Neural cell (in vitro differentiated cells): ENCODE data around the gene YWHAQ. TPM values are rescaled to one million over a fixed set of nuclear protein-coding genes. Genes with fewer than 3 reads are reported as not detected.

Experiments used
- H2AFZ ChIP-seq: fragments of 200-600, 300-800 bp; sonication (generic), shearing (Covaris generic); 2 replicates; pipeline ENCODE4 v1.6.0; 2014; ENCODE audit warnings: low read depth, mild to moderate bottlenecking, antibody characterized with exemption, low read length, moderate library complexity
- H3F3A ChIP-seq: fragments of 200-600 bp; shearing (Covaris generic); 2 replicates; pipeline ENCODE4 v1.6.1; 2016; ENCODE audit warnings: mild to moderate bottlenecking, moderate library complexity, mixed read lengths, antibody characterized with exemption, low read length; ENCODE audit not compliant: insufficient read depth, poor library complexity, severe bottlenecking
- H3K27ac ChIP-seq: fragments of 200-600, 300-800 bp; sonication (generic), shearing (Covaris generic); 2 replicates; pipeline ENCODE4 v1.5.1; 2014; ENCODE audit warnings: mild to moderate bottlenecking, low read length, moderate library complexity
- H3K27me3 ChIP-seq: fragments of 300-800, 200-600 bp; sonication (generic), shearing (Covaris generic); 2 replicates; pipeline ENCODE4 v1.6.0; 2014; ENCODE audit warnings: mild to moderate bottlenecking, low read depth, low read length, moderate library complexity; ENCODE audit not compliant: insufficient read depth
- H3K36me3 ChIP-seq: fragments of 300-800, 200-600 bp; sonication (generic), shearing (Covaris generic); 2 replicates; pipeline ENCODE4 v1.5.1; 2014; ENCODE audit warnings: mild to moderate bottlenecking, antibody characterized with exemption, low read length, moderate library complexity; ENCODE audit not compliant: insufficient read depth
- H3K4me2 ChIP-seq: fragments of 300-800, 200-600 bp; sonication (generic), shearing (Covaris generic); 2 replicates; pipeline ENCODE4 v1.6.0; 2014; ENCODE audit warnings: mild to moderate bottlenecking, low read length
- H3K4me3 ChIP-seq: fragments of 300-800, 200-600 bp; sonication (generic), shearing (Covaris generic); 2 replicates; pipeline ENCODE4 v1.5.1; 2014; ENCODE audit warnings: mild to moderate bottlenecking, low read length, moderate library complexity
- H3K79me2 ChIP-seq: fragments of 200-600 bp; shearing (Covaris generic); replicated peaks from 2 replicates; pipeline ENCODE4 v1.6.0; 2014; ENCODE audit warnings: mild to moderate bottlenecking, low read length, moderate library complexity; ENCODE audit not compliant: insufficient read depth
- H3K9ac ChIP-seq: fragments of 300-800, 200-600 bp; sonication (generic), shearing (Covaris generic); 2 replicates; pipeline ENCODE4 v1.6.1; 2016; ENCODE audit warnings: mild to moderate bottlenecking, low read length, mixed read lengths
- H3K9me2 ChIP-seq: fragments of 200-600 bp; shearing (Covaris generic); 2 replicates; pipeline ENCODE4 v1.6.1; 2016; ENCODE audit warnings: mild to moderate bottlenecking, low read length, mixed read lengths; ENCODE audit not compliant: insufficient read depth
- H3K9me3 ChIP-seq: fragments of 200-600, 300-800 bp; sonication (generic), shearing (Covaris generic); 2 replicates; pipeline ENCODE4 v1.6.1; 2016; ENCODE audit warnings: mild to moderate bottlenecking, mixed run types, low read length, moderate library complexity, mixed read lengths
- H4K20me1 ChIP-seq: fragments of 200-600 bp; shearing (Covaris generic); 2 replicates; pipeline ENCODE4 v1.6.1; 2016; ENCODE audit warnings: mild to moderate bottlenecking, mixed run types; ENCODE audit not compliant: insufficient read depth
- EZH2 ChIP-seq: fragments of 200-600, 300-800 bp; shearing (Covaris generic), sonication (generic); IDR thresholded peaks from 2 replicates; pipeline ENCODE4 v1.6.1; 2014; ENCODE audit warnings: antibody characterized with exemption, low read length, borderline replicate concordance, mild to moderate bottlenecking; ENCODE audit not compliant: insufficient read depth, poor library complexity, severe bottlenecking
- MXI1 ChIP-seq: fragments of 450-650 bp; conservative IDR thresholded peaks from 2 replicates; pipeline ENCODE4 v1.6.1; 2014; ENCODE audit warnings: antibody characterized with exemption, mild to moderate bottlenecking; ENCODE audit not compliant: poor library complexity, severe bottlenecking
- POLR2AphosphoS5 ChIP-seq: IDR thresholded peaks from 2 replicates; pipeline ENCODE4 v1.6.1; 2012
- RAD21 ChIP-seq: fragments of 450-650 bp; conservative IDR thresholded peaks from 2 replicates; pipeline ENCODE4 v1.6.1; 2014; ENCODE audit warnings: antibody characterized with exemption, mild to moderate bottlenecking, moderate library complexity
- SMC3 ChIP-seq: fragments of 450-650 bp; conservative IDR thresholded peaks from 2 replicates; pipeline ENCODE4 v1.6.1; 2014; ENCODE audit warnings: antibody characterized with exemption, mild to moderate bottlenecking, moderate library complexity; ENCODE audit not compliant: poor library complexity
- TAF1 ChIP-seq: IDR thresholded peaks from 2 replicates; pipeline ENCODE4 v1.6.1; 2012; ENCODE audit warnings: low read depth
- polyA plus RNA-seq: library from polyadenylated mRNA; depleted of rRNA; stranded (reverse); fragments of >200 nt; gene quantifications from 2 replicates; pipeline ENCODE4 v1.2.3, GENCODE V29; 2014
- TF ChIP-seq, protein P1 (sequence below): IDR thresholded peaks from 2 replicates; pipeline ENCODE4 v1.6.1; 2012; ENCODE audit warnings: borderline replicate concordance
- TF ChIP-seq, protein P2 (sequence below): fragments of 450-650 bp; IDR thresholded peaks from 2 replicates; pipeline ENCODE4 v1.5.1; 2014; ENCODE audit warnings: antibody characterized with exemption, mild to moderate bottlenecking, moderate library complexity; ENCODE audit not compliant: poor library complexity, severe bottlenecking

The YWHAQ gene
- polyA plus RNA-seq, 1 donor from 2014 or later, result 1,446 TPM

DNA sequence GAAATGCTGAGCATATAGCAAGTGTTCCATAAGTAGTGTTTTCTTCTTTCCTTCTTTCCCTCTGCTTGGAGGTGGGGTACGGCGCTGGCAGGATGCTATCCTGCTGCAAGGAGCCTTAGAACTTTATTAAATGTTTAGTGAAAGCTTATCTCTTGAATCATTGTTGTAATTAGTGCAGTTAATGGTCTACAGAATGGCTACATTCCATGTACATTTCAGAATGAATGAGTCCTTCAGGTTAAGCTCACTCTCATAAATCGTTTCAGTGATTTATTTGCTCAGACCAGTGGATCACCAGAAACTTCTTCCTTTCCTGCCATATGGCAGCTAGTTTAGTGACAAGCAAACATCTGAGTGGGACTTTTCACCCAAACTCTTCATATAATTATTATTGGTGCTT is 3.3 kb upstream of the YWHAQ start:
- H3K79me2 ChIP-seq, result peaks cover 11% of the 10 kb centered on the region
- H3K4me2 ChIP-seq, result no peak overlapping the region
- H4K20me1 ChIP-seq, result peaks cover 8% of the 10 kb centered on the region
- no peaks in the 10 kb centered on the region for H3K36me3 ChIP-seq
- H3K27ac ChIP-seq, result no peak overlapping the region
- peaks cover 7% of the 10 kb centered on the region for H3F3A ChIP-seq
- no peak overlapping the region for H3K9ac ChIP-seq
- no peaks in the 10 kb centered on the region for H3K9me2 ChIP-seq
- H3K9me3 ChIP-seq, result no peaks in the 10 kb centered on the region
- TF ChIP-seq TAF1, result no peak
- H3K27me3 ChIP-seq, result no peaks in the 10 kb centered on the region
- no peak overlapping the region for H2AFZ ChIP-seq
- H3K4me3 ChIP-seq, result no peak overlapping the region

DNA sequence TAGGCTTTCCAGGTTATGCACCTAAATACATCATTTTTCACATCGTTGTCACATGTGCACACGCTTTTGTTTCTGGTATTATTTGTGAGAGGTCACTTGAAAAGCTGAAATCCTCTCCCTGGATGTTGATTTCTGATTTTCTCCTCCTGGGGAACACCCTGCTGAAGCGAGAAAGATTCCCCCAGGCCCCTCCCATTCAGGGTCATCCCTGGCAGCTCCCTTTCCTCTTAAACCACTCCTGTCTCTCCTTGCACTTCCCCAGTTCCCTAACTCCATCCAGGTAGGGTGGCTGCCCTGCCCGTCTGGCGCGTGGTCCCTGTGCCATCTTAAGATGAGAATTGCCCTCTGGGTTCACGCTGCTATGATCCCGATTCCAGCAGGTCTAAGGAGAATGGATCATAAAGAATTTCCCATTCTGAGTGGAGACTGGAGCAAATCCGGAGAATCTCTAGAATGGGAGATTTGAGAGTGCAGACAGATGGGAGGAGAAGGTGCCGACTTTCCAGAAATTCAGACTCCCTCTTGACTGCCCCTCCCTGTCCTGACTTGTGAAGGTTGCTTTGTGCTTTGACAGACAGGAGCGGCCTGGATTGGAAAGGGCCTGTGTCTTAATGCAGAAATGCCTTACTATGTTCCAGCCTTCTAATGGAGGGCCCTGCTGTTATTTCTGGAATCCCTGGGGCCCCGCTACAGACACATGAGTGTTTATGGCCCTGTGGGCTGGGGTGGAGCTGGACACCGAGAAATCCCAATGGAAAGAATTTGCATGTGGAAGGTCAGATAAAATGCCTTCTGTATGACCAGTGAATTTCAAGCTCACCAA is 1.3 kb upstream of the YWHAQ start:
- H3K9me3 ChIP-seq, result no peaks in the 10 kb centered on the region

More for the DNA sequence above, 1.3 kb upstream of the YWHAQ start:
- Histone ChIP-seq H3K4me3 (peak overlapping the region; percentile 91), H3K27ac (peak overlapping the region; percentile 92), H2AFZ (no peak overlapping the region), H3K4me2 (peak overlapping the region; percentile 50), H3K9me2 (no peaks in the 10 kb centered on the region), H3K79me2 (peaks cover 31% of the 10 kb centered on the region), H3K27me3 (no peaks in the 10 kb centered on the region), H3K36me3 (peaks cover 5% of the 10 kb centered on the region), H4K20me1 (peaks cover 29% of the 10 kb centered on the region), H3F3A (peaks cover 7% of the 10 kb centered on the region), H3K9ac (peak overlapping the region; percentile 93)
- TF ChIP-seq POLR2AphosphoS5, result no peak
- no peak for TF ChIP-seq EZH2
- no peak for TF ChIP-seq MXI1
- no peak for TF ChIP-seq RAD21
- no peak for TF ChIP-seq SMC3
- TF ChIP-seq, protein P1, sequence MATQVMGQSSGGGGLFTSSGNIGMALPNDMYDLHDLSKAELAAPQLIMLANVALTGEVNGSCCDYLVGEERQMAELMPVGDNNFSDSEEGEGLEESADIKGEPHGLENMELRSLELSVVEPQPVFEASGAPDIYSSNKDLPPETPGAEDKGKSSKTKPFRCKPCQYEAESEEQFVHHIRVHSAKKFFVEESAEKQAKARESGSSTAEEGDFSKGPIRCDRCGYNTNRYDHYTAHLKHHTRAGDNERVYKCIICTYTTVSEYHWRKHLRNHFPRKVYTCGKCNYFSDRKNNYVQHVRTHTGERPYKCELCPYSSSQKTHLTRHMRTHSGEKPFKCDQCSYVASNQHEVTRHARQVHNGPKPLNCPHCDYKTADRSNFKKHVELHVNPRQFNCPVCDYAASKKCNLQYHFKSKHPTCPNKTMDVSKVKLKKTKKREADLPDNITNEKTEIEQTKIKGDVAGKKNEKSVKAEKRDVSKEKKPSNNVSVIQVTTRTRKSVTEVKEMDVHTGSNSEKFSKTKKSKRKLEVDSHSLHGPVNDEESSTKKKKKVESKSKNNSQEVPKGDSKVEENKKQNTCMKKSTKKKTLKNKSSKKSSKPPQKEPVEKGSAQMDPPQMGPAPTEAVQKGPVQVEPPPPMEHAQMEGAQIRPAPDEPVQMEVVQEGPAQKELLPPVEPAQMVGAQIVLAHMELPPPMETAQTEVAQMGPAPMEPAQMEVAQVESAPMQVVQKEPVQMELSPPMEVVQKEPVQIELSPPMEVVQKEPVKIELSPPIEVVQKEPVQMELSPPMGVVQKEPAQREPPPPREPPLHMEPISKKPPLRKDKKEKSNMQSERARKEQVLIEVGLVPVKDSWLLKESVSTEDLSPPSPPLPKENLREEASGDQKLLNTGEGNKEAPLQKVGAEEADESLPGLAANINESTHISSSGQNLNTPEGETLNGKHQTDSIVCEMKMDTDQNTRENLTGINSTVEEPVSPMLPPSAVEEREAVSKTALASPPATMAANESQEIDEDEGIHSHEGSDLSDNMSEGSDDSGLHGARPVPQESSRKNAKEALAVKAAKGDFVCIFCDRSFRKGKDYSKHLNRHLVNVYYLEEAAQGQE, result no peak
- TF ChIP-seq, protein P2, sequence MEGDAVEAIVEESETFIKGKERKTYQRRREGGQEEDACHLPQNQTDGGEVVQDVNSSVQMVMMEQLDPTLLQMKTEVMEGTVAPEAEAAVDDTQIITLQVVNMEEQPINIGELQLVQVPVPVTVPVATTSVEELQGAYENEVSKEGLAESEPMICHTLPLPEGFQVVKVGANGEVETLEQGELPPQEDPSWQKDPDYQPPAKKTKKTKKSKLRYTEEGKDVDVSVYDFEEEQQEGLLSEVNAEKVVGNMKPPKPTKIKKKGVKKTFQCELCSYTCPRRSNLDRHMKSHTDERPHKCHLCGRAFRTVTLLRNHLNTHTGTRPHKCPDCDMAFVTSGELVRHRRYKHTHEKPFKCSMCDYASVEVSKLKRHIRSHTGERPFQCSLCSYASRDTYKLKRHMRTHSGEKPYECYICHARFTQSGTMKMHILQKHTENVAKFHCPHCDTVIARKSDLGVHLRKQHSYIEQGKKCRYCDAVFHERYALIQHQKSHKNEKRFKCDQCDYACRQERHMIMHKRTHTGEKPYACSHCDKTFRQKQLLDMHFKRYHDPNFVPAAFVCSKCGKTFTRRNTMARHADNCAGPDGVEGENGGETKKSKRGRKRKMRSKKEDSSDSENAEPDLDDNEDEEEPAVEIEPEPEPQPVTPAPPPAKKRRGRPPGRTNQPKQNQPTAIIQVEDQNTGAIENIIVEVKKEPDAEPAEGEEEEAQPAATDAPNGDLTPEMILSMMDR, result no peak
